Activated gamma-delta T cell treated with anti-CD3 and anti-CD28 coated beads, Interleukin-2, amount 50 U/mL, for 16 hours (primary cell): ENCODE measurements around the gene IFNA16.
"Not testable (repeated sequence)": the region's sequence is repeated elsewhere in the genome, so short reads cannot be mapped to it uniquely, and the experiment has no call there.

Experiments
- DNase-seq: peaks from one replicate; pipeline ENCODE4 v3.0.0-alpha.2; 2020; ENCODE audit warnings: low read depth

The IFNA16 gene

DNA sequence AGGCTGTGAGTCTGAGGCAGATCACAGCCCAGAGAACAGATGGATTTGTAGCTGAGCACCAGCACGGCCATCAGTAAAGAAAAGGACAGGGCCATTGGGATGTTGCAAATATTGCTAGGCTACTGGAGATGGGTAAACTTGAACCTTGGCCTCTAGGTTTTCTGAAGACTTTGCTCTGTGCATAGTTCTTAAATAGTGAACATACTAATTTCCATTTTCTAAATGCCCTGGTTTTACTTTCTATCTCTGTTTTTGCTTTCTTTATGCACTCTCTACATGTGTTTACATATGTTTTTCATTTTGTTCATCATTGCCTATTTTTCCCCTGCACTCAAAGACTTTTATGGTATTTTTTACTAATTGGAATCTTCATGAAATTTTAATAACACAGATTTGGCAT lies at the start of gene IFNA16:
IFNA16 (minus strand) TSS at position 101 of the 400 bp plus-strand sequence; CDS start at position 95, 6 bp downstream.
- not testable (repeated sequence) for DNase-seq

DNA sequence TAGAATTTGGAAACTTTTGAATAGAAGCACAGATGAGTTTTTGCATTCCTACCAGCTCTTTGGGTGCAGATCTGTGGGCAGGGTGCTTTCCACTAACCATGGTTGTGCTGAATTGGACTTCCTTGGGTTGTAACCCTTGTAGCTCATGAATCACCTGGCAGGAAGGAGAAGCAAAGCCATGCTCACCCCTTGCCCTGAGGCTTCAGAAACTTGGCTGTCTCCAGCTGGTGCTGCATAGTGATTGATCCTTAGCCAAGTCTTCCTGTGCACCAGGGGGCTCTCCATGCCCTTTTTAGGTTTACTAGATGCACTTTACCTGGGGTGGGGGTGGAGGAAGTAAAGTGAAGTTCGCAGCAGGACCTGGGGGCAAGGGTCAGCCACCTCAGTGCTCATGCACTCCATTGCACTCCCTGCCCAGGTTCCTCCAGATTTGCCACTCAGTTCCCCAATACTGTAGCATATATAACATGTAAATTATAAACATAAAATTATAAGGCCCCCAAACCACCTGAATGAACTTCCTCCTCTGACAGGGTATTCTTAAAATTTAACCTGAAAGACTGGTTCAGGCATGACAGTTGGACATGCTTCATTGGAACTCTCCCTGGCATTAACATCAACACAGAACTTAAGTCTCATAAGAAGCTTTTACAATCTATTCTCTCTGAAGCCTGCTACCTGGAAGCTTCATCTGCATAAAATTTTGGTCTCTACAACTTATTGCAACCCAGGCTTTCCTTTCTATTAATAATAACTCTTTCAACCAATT lies 48.5 kb upstream of the IFNA16 start:
- no peak for DNase-seq

DNA sequence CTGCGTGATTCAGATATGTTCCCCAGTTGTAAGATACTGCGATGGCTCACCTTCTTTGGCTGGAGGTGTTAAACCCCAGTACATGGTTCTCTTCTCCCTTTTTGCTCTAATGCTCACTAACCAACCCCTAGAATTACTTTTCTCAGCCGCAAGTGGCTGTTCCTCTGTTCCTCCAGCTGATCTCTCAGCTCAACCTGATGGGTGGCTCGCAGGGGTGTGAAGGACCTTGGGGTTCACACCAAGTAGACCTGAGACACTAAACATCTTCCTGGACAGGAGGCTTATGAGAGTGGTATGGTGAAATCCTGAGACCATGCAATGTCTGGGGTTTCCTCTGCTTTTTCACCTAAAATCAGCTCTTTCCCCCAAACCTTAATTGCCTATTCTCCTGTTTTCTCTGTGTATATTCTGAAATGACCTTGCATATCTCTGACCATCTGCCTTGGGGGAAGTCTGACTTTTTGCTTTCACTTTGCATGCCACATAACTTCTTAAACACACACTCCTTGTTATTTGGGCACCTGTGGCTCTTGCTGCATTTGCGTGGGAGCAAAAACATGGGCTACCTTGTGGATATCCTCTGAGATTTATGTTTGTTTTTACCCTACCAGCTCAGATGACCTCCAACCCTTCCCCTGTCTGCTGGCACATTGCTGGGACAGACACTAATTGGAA lies 38.6 kb upstream of the IFNA16 start:
- DNase-seq = no peak

DNA sequence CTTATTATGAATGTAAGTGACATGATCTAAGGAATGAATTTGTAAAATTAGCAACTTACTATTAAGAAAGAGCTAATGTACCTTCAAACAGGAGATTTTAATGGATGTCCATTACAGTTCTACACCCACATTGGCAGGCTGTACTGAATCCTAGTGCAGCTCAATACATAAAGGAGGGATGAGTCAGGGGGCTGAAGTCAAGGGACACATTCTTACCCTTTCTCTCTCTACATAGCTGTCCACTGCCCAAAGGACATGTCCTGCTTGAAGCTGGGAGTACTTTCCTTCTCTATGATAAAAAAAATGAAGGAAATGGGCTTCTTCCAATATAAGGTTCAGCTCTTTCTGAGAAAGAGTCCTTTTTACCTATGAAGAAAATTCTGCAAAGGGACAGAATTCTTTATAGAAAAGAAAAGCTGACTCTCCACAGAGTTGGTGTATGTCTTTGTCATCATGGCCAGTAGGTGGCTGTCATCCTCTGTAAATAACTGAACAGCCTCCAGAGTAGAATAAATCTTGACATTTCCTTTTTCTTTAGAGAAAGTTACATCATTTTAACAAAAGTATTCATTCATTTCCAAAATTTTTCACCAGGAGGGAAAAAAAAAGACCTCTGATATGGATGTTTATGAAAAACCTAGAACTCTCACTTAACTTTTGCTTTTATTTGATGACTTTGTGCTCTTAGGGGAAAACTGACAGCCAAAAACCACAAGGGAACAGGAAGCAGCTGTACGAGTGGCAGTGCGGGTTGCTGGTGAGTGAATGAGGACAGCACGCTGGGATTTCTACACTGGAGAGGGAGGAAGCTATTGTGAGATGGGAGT lies 35.8 kb upstream of the IFNA16 start:
- no peak for DNase-seq

- no peak for DNase-seq
Observed at GRCh38 chr9:21251638-21252037, 34.5 kb upstream of the IFNA16 start.

DNA sequence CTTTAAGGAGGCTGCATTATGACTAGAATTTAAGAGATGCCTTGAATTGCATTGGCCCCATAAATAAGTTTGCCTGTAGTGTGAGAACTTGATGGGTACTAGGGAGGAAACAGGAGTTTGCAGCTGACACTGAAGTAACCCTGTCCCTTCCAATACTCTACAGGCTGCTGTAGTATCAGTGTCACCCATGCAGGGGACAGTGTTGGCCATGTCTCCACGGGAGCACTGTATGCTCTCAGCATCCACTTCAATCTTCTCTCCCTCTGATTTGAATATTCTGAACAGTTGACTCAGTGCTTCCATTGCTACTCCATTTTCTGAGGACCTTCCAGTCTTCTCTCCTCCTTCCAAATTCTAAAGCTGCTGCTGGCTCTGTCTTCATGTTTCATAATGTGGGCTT lies 34.1 kb upstream of the IFNA16 start:
- DNase-seq = no peak

- DNase-seq = no peak
Observed at GRCh38 chr9:21244836-21245235, 27.7 kb upstream of the IFNA16 start.

GRCh38 chr9:21239911-21240310 lies 22.8 kb upstream of the IFNA16 start, which contains the start of gene IFNA14:
TSS of gene IFNA14 (minus strand) at chr9:21240005. CDS start at chr9:21239935, 70 bp downstream.
- no peak for DNase-seq

DNA sequence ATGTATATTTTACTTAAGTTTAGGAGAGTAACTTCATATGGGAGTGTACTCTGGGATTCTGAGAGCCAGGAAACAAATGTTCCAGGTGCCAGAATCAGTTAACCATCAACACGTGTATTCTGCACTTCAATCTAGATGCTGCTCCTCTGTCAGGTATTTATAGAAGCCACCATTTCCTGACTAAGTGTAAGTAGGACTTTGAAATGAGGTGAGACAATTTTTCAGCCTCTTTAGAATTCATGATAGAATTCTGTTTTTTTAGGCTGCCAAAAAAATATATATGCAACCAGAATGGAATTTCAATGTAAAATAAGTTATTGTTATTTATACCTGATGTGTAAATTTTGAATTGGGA lies 19.2 kb upstream of the IFNA16 start:
- not testable (repeated sequence) for DNase-seq

GRCh38 chr9:21235468-21236359 lies 18.6 kb upstream of the IFNA16 start:
- DNase-seq = not testable (repeated sequence)

DNA sequence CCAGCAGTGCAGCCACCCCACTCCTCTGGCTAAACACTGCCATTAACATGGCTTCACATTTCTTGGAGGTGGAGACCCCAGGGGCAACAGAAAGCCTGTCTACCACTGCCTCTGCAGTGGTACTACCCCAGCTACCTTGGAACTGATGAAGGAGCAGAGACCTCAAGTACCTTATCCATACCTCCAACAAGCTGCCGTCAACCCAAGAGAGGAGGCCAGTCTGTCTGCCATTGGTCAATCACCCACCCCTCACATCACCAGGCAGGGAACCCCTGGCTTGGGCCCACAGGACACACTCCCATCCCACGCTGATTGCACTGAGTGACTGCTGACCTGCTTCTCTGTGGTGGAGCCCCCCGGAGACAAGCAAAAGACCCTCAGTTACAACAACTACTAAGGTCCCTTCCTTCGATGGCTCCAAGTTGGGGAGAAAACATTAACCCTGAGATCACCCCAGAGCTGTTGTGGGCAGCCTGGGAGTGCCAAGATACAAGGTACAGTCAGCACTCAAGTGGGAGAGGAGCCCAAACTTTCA lies 17.1 kb upstream of the IFNA16 start:
- DNase-seq = no peak

DNA sequence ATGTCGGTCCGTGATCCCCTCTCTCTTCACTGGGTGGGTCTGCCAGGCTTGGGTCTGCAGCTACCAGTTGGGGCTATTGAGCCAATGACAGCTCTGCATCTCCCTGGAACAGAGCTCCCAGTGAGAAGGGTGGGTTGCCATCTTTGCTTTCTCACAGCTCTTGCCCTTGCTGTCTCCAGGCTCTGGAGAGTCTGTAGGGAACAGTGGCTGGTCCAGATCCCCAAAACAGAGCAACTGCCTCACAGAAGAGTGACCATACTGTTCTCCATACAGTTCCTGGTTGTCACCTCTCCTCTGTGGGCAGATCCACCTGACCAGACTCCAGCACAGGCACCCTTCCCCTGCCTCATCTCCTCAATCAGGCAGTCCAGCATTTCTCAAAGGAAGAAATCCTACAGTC lies 16.1 kb upstream of the IFNA16 start:
- DNase-seq = no peak

- no peak for DNase-seq
Observed at GRCh38 chr9:21228122-21228521, 11.0 kb upstream of the IFNA16 start, which contains the start of gene IFNA17. TSS of gene IFNA17 (minus strand) at chr9:21228222. CDS start at chr9:21228173, 49 bp downstream.

- not testable (repeated sequence) for DNase-seq
Observed at GRCh38 chr9:21213411-21214326, 3.4 kb downstream of the IFNA16 start.

DNA sequence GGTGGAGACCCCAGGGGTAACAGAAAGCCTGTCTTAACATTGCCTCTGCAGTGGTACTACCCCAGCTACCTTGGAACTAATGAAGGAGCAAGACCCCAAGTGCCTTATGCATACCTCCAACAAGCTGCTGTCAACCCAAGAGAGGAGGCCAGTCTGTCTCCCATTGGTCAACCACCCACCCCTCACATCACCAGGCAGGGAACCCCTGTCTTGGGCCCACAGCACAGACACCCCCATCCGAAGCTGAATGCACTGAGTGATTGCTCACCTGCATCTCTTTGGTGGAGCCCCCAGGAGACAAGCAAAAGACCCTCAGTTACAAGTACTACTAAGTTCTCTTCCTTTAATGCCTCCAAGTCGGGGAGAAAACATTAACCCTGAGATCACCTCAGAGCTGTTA lies 5.0 kb downstream of the IFNA16 start:
- not testable (repeated sequence) for DNase-seq

DNA sequence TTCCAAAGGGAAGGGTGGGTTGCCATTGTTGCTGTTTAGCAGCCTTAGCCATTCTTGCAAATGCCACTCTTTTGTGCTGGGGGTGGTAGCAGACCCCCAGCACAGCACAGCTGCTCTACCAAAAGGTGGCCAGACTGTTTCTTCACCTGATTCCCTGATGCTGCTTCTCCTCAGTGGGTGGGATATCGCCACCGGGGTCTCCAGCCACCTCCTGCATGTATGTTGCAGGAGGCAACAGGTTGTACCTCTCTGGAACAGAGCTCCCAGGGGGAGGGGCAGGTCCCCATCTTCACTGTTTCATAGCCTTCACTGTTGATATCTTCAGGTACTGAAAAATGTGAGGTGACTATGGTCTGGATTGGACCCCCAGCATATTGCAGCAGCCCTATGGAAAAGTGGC lies 6.3 kb downstream of the IFNA16 start:
- not testable (repeated sequence) for DNase-seq

- DNase-seq = no peak
Observed at GRCh38 chr9:21210311-21210710, 6.8 kb downstream of the IFNA16 start.

DNA sequence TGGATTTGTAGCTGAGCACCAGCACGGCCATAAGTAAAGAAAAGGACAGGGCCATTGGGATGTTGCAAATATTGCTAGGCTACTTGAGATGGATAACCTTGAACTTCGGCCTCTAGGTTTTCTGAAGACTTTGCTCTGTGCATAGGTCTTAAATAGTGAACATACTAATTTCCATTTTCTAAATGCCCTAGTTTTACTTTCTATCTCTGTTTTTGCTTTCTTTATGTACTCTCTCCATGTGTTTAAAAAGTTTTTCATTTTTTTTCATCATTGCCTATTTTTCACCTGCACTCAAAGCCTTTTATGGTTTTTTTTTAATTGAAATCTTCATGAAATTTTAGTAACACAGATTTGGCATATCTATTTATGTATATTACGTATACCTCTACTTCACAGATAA lies 10.1 kb downstream of the IFNA16 start, which contains the start of gene IFNA10:
IFNA10 (minus strand) TSS at position 101 of the 400 bp plus-strand sequence; CDS start at position 55, 46 bp downstream.
- not testable (repeated sequence) for DNase-seq

DNA sequence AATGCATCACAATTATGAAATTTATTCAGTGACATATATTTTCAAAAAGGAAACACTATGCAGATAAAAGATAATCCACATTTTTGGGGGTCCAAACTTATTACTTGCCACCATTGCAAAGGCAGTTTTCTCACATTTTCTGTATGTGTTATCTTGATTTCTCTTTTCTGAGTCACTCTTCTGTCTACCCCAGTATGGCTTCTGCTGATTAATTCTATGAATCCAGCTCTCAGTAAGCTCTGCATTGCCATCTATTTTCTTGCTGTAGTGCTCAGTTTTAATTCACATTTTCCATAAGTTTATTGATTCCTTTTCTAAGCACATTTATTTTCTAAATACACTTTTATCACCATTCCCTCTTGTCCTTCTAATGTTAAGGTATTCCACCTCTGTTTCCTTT lies 11.9 kb downstream of the IFNA16 start:
- no peak for DNase-seq

DNA sequence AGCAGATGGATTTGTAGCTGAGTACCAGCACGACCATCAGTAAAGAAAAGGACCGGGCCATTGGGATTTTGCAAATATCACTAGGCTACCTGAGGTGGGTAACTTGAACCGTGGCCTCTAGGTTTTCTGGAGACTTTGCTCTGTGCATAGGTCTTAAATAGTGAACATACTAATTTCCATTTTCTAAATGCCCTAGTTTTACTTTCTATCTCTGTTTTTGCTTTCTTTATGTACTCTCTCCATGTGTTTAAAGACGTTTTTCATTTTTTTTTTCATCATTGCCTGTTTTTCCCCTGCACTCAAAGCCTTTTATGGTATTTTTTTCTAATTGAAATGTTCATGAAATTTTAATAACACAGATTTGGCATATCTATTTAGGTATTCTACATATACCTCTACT lies 15.0 kb downstream of the IFNA16 start, which contains the start of gene IFNA7:
IFNA7 (minus strand) TSS at position 101 of the 400 bp plus-strand sequence; CDS start at position 61, 40 bp downstream.
- DNase-seq = not testable (repeated sequence)
